H1 (cell line): ENCODE measurements around the gene CDKL1. TPM values are rescaled to one million over a fixed set of nuclear protein-coding genes. Genes with fewer than 3 reads are reported as not detected.

Source experiments
- CTCF ChIA-PET: fragments of 300-600 bp; sonication (Branson Sonifier 250); formaldehyde crosslinking; loops from one replicate; lab custom pipeline; 2021; ENCODE audit not compliant: partially characterized antibody; lab: Charles Lee
- POLR2A ChIA-PET: fragments of 300-600 bp; sonication (Branson Sonifier 250); formaldehyde crosslinking; loops from one replicate; lab custom pipeline; 2021; ENCODE audit warnings: inconsistent platforms; ENCODE audit not compliant: partially characterized antibody; lab: Charles Lee
- DNase-seq, 2 experiments: peaks; one replicate each; pipeline versions ENCODE4 v3.0.0 to v3.0.0-alpha.2; 2010 to 2022; ENCODE audit warnings: low spot score in 2 of 2, low read depth in 1 of 2, mixed read lengths in 1 of 2
- FAIRE-seq: peaks from 2 replicates; lab custom pipeline; 2011; peaks lifted over from hg19 to GRCh38; lab: Jason Lieb, UNC
- H2AFZ ChIP-seq: 2 replicates; pipeline ENCODE4 v1.8.1; 2012; ENCODE audit warnings: low read length, inconsistent platforms
- H2AK5ac ChIP-seq: 2 replicates; pipeline ENCODE4 v1.6.1; 2013; ENCODE audit warnings: low read depth, low read length
- H2BK120ac ChIP-seq: replicated peaks from 2 replicates; pipeline ENCODE3; 2013; ENCODE audit warnings: low read depth, low read length, inconsistent platforms
- H2BK12ac ChIP-seq: 2 replicates; pipeline ENCODE4 v1.6.1; 2013; ENCODE audit warnings: low read depth, low read length
- H2BK15ac ChIP-seq: 2 replicates; pipeline ENCODE4 v1.6.1; 2013; ENCODE audit warnings: low read length
- H2BK20ac ChIP-seq: 2 replicates; pipeline ENCODE4 v1.6.1; 2013; ENCODE audit warnings: low read length
- H2BK5ac ChIP-seq: 2 replicates; pipeline ENCODE4 v1.6.1; 2013; ENCODE audit warnings: low read depth, low read length
- H3K14ac ChIP-seq: 2 replicates; pipeline ENCODE4 v1.6.1; 2013; ENCODE audit warnings: inconsistent platforms; ENCODE audit not compliant: insufficient read length
- H3K18ac ChIP-seq: 2 replicates; pipeline ENCODE4 v1.6.1; 2013; ENCODE audit warnings: low read length; ENCODE audit errors: extremely low read depth
- H3K23ac ChIP-seq: 2 replicates; pipeline ENCODE4 v1.6.1; 2013; ENCODE audit warnings: inconsistent platforms; ENCODE audit not compliant: insufficient read length
- H3K23me2 ChIP-seq: 2 replicates; pipeline ENCODE4 v1.6.1; 2013; ENCODE audit warnings: low read depth, low read length
- H3K27ac ChIP-seq: 2 replicates; pipeline ENCODE4 v1.6.1; 2011; ENCODE audit warnings: low read depth, low read length, inconsistent platforms
- H3K27me3 ChIP-seq, 4 experiments: replicated peaks in 1 of 4; 1 replicate in 1 of 4; 2 replicates in 3 of 4; pipeline versions ENCODE4 v1.6.1 to v1.8.1; 2011 to 2013; ENCODE audit warnings: low read length in 3 of 4, mild to moderate bottlenecking in 3 of 4, inconsistent platforms in 2 of 4, mixed read lengths in 2 of 4, moderate library complexity in 1 of 4; ENCODE audit not compliant: control insufficient read depth in 3 of 4, insufficient read depth in 3 of 4; ENCODE audit errors: extremely low read depth in 1 of 4
- H3K36me3 ChIP-seq, 4 experiments: 2 replicates each; pipeline versions ENCODE4 v1.6.1 to v1.8.1; 2011 to 2013; ENCODE audit warnings: mild to moderate bottlenecking in 4 of 4, low read length in 3 of 4, moderate library complexity in 2 of 4, control low read depth in 1 of 4, inconsistent platforms in 1 of 4; ENCODE audit not compliant: insufficient read depth in 4 of 4, control insufficient read depth in 2 of 4
- H3K4ac ChIP-seq: replicated peaks from 2 replicates; pipeline ENCODE3; 2013; ENCODE audit warnings: low read length, low read depth, mixed read lengths, inconsistent platforms; ENCODE audit not compliant: insufficient read length
- H3K4me1 ChIP-seq, 4 experiments: replicated peaks in 1 of 4; 1 replicate in 1 of 4; 2 replicates in 3 of 4; pipeline versions ENCODE4 v1.6.1 to v1.8.1; 2011 to 2013; ENCODE audit warnings: low read length in 3 of 4, inconsistent platforms in 2 of 4, mixed read lengths in 1 of 4; ENCODE audit not compliant: insufficient read depth in 4 of 4, control insufficient read depth in 3 of 4
- H3K4me2 ChIP-seq, 2 experiments: 2 replicates each; pipeline versions ENCODE4 v1.6.1 to v1.8.1; 2011 to 2013; ENCODE audit warnings: low read depth in 2 of 2, low read length in 2 of 2, control low read depth in 1 of 2, inconsistent platforms in 1 of 2, mild to moderate bottlenecking in 1 of 2; ENCODE audit not compliant: insufficient read depth in 1 of 2
- H3K4me3 ChIP-seq, 4 experiments: fragments of 200-600, 300-600 bp in 1 of 4; sonication (generic), shearing (Covaris generic), sonication (Bioruptor Twin) in 1 of 4; 2 replicates each; pipeline versions ENCODE4 v1.5.1 to v1.8.1; 2011 to 2016; ENCODE audit warnings: low read length in 4 of 4, low read depth in 3 of 4, control low read depth in 2 of 4, inconsistent platforms in 2 of 4, mild to moderate bottlenecking in 2 of 4, mixed read lengths in 1 of 4, moderate library complexity in 1 of 4; ENCODE audit not compliant: insufficient read depth in 2 of 4; ENCODE audit errors: extremely low read depth in 1 of 4
- H3K56ac ChIP-seq: replicated peaks from 2 replicates; pipeline ENCODE3; 2013; ENCODE audit warnings: low read depth, mild to moderate bottlenecking, mixed read lengths, low read length, inconsistent platforms; ENCODE audit not compliant: insufficient read length
- H3K79me1 ChIP-seq: 2 replicates; pipeline ENCODE4 v1.6.1; 2013; ENCODE audit warnings: low read depth, low read length, control low read depth
- H3K79me2 ChIP-seq, 2 experiments: 2 replicates each; pipeline versions ENCODE4 v1.6.1 to v1.8.1; 2012 to 2013; ENCODE audit warnings: low read length in 2 of 2, mild to moderate bottlenecking in 2 of 2, inconsistent platforms in 1 of 2; ENCODE audit not compliant: insufficient read depth in 2 of 2, control insufficient read depth in 1 of 2
- H3K9ac ChIP-seq, 4 experiments: replicated peaks in 1 of 4; 1 replicate in 1 of 4; 2 replicates in 3 of 4; pipeline versions ENCODE4 v1.6.1 to v1.8.1; 2011 to 2013; ENCODE audit warnings: low read depth in 3 of 4, low read length in 3 of 4, control low read depth in 2 of 4, mild to moderate bottlenecking in 2 of 4, moderate library complexity in 2 of 4, inconsistent platforms in 1 of 4; ENCODE audit errors: extremely low read depth in 1 of 4
- H3K9me3 ChIP-seq, 2 experiments: 2 replicates each; pipeline versions ENCODE4 v1.6.1 to v1.8.1; 2012 to 2013; ENCODE audit warnings: mild to moderate bottlenecking in 2 of 2, moderate library complexity in 2 of 2, control low read depth in 1 of 2, inconsistent platforms in 1 of 2, low read depth in 1 of 2, low read length in 1 of 2, mixed read lengths in 1 of 2; ENCODE audit not compliant: insufficient read depth in 2 of 2
- H4K20me1 ChIP-seq, 2 experiments: replicated peaks in 1 of 2; 2 replicates each; pipeline versions ENCODE3 to v1.8.1; 2011 to 2013; ENCODE audit warnings: inconsistent platforms in 2 of 2, low read length in 2 of 2, mild to moderate bottlenecking in 1 of 2; ENCODE audit not compliant: insufficient read depth in 2 of 2, control insufficient read depth in 1 of 2
- H4K5ac ChIP-seq: 2 replicates; pipeline ENCODE4 v1.6.1; 2013; ENCODE audit warnings: low read length, low read depth, mixed read lengths, inconsistent platforms; ENCODE audit not compliant: insufficient read length
- H4K8ac ChIP-seq: 2 replicates; pipeline ENCODE4 v1.8.0; 2013; ENCODE audit warnings: mild to moderate bottlenecking, moderate library complexity, low read length, inconsistent platforms; ENCODE audit not compliant: insufficient read depth; ENCODE audit errors: extremely low read depth
- H4K91ac ChIP-seq: replicated peaks from 2 replicates; pipeline ENCODE3; 2013; ENCODE audit warnings: low read length, mixed read lengths, inconsistent platforms; ENCODE audit not compliant: insufficient read length
- EP300 ChIP-seq, 2 experiments: IDR thresholded peaks; 1 replicate in 1 of 2; 2 replicates in 1 of 2; pipeline ENCODE4 v1.6.1; 2011 to 2012; ENCODE audit warnings: low read depth in 2 of 2, low read length in 2 of 2, mild to moderate bottlenecking in 2 of 2, borderline replicate concordance in 1 of 2, inconsistent platforms in 1 of 2, moderate library complexity in 1 of 2
- SAP30 ChIP-seq: fragments of 300-600 bp; sonication (generic); IDR thresholded peaks from 2 replicates; pipeline ENCODE4 v1.7.1; 2012; ENCODE audit warnings: low read length, moderate library complexity, mild to moderate bottlenecking, inconsistent platforms; ENCODE audit not compliant: insufficient read depth, insufficient replicate concordance
- SIX5 ChIP-seq: IDR thresholded peaks from 2 replicates; pipeline ENCODE4 v1.6.1; 2011; ENCODE audit warnings: mild to moderate bottlenecking, low read depth, low read length
- SUZ12 ChIP-seq: fragments of 200-600 bp; sonication (generic); IDR thresholded peaks from 2 replicates; pipeline ENCODE4 v1.6.1; 2012; ENCODE audit warnings: mild to moderate bottlenecking, inconsistent platforms, low read length, moderate library complexity, mixed read lengths
- TEAD4 ChIP-seq: IDR thresholded peaks from 2 replicates; pipeline ENCODE4 v1.6.1; 2012; ENCODE audit warnings: low read depth, low read length, inconsistent platforms, mixed read lengths
- WGBS, 2 experiments: shearing (Covaris generic) in 1 of 2; methylation state at CpG; one replicate each; pipeline versions ENCODE4 v1.1.6 to v1.1.7; 2013 to 2015; ENCODE audit warnings: low lambda C conversion rate in 2 of 2, mixed read lengths in 2 of 2, inconsistent platforms in 1 of 2, low coverage in 1 of 2, missing lambda C conversion rate in 1 of 2; ENCODE audit not compliant: insufficient replicate concordance in 2 of 2, insufficient coverage in 1 of 2, insufficient read length in 1 of 2; ENCODE audit errors: extremely low coverage in 1 of 2, missing lambda C conversion rate in 1 of 2; 5-methylcytosine and 5-hydroxymethylcytosine counted together
- polyA plus RNA-seq, 7 experiments: library from polyadenylated mRNA; depleted of rRNA in 3 of 7; stranded (reverse) in 5 of 7; unstranded in 2 of 7; fragments of >200 nt in 5 of 7; fragments of 200-250 nt in 2 of 7; gene quantifications; 1 replicate in 5 of 7; 2 replicates in 1 of 7; 4 replicates in 1 of 7; pipeline versions ENCODE4 v1.2.1 to v1.2.3, GENCODE V29; 2011 to 2013; ENCODE audit warnings: missing spikeins in 2 of 7, mixed read lengths in 2 of 7
- total RNA-seq: library from RNA; stranded (reverse); fragmentation: NEBNext Ultra II Directional; extraction: Animal tissue kit (Norgen Biotek cat#: 25700); gene quantifications from 2 replicates; pipeline ENCODE4 v1.2.1, GENCODE V29; 2021
- TF ChIP-seq, protein P1 (sequence below): IDR thresholded peaks from 2 replicates; pipeline ENCODE4 v1.6.1; 2012; ENCODE audit warnings: inconsistent platforms
- TF ChIP-seq, protein P2 (sequence below): IDR thresholded peaks from 2 replicates; pipeline ENCODE4 v1.6.1; 2011; ENCODE audit warnings: low read length, improper control_type of control experiment
- TF ChIP-seq, protein P3 (sequence below): IDR thresholded peaks from 2 replicates; pipeline ENCODE4 v1.6.1; 2012; ENCODE audit warnings: low read length, inconsistent platforms

CDKL1 gene
- total and polyA plus RNA-seq, 2 of the 8 experiments (the other 6 are each of a cell fraction or from before 2014, with no cell fraction given) = 1.2 to 2.2 TPM

DNA sequence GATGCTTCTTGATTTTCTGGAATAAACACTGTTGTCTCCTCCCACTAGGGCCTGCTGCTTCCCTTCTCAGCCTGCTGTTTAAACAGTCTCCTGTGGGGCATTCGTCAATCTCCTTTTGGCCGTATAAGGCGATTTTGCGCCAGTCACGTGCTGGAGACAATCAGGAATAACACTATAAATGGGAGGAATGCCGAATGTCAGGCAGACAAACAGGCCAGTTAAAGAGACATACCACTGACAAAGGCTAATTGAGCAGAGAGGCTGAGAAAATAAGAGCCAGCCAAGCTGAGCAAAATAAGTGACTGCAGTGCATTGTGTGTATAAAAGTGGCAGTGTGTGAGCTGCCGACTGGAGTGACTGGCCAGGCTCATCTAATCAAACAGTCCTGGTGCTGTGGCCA is 61.3 kb downstream of the CDKL1 start:
- Histone ChIP-seq H3K27ac (peak overlapping the region; percentile 6; the same call in 1 of the 2 replicates), H4K8ac (no peak overlapping the region), H3K4me1 (peaks cover 8 to 13% (median 11%) of the 10 kb centered on the region in 4 experiments; a peak in 6 of 7 replicates), H2BK12ac (peak overlapping the region; percentile 3; the same call in 1 of the 2 replicates), H3K56ac (no peak overlapping the region), H3K36me3 (peaks cover 0 to 2% (median 0%) of the 10 kb centered on the region in 4 experiments; a peak in 1 of 8 replicates), H3K79me2 (no peaks in the 10 kb centered on the region), H2BK15ac (no peak overlapping the region), H4K5ac (no peak overlapping the region), H2AFZ (no peak overlapping the region), H3K27me3 (no peaks in the 10 kb centered on the region), H3K9me3 (no peaks in the 10 kb centered on the region), H3K79me1 (no peaks in the 10 kb centered on the region), H2BK5ac (no peak overlapping the region; the same call in 1 of the 2 replicates), H3K4me2 (peak overlapping the region in 1 of 2 experiments; percentile 7; a peak in 1 of 4 replicates), H3K9ac (no peak overlapping the region), H4K20me1 (no peaks in the 10 kb centered on the region), H3K4me3 (no peak overlapping the region), H3K18ac (no peak overlapping the region), H4K91ac (no peak overlapping the region), H3K23me2 (no peaks in the 10 kb centered on the region), H3K23ac (no peak overlapping the region), H2BK20ac (no peak overlapping the region), H3K4ac (no peak overlapping the region), H2AK5ac (no peak overlapping the region), H2BK120ac (no peak overlapping the region), H3K14ac (no peak overlapping the region)
- POLR2A ChIA-PET = interaction anchor here (0.7 to 1.3 kb wide), 7 partner anchors 13 to 301 kb away, joined by 3 to 5 read pairs (median 3); partner anchors contain the start of gene MAP4K5
- FAIRE-seq = peak; percentile 39
- 45% methylated on average over 7 of the region's 7 CpGs; no CpG with 5 or more reads in 1 of the 2 experiments for WGBS, 2 experiments
- DNase-seq = peak in 1 of 2 experiments; percentile 53
- CTCF ChIA-PET = interaction anchor here (0.6 to 1.4 kb wide), 6 partner anchors 13 to 747 kb away, joined by 3 to 4 read pairs (median 3); partner anchors contain the start of gene MAP4K5
- TF ChIP-seq, protein P1, sequence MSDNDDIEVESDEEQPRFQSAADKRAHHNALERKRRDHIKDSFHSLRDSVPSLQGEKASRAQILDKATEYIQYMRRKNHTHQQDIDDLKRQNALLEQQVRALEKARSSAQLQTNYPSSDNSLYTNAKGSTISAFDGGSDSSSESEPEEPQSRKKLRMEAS = peak; percentile 58; the same call in 1 of the 2 replicates
- TF ChIP-seq, protein P2, sequence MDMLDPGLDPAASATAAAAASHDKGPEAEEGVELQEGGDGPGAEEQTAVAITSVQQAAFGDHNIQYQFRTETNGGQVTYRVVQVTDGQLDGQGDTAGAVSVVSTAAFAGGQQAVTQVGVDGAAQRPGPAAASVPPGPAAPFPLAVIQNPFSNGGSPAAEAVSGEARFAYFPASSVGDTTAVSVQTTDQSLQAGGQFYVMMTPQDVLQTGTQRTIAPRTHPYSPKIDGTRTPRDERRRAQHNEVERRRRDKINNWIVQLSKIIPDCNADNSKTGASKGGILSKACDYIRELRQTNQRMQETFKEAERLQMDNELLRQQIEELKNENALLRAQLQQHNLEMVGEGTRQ = peak; percentile 84
- TF ChIP-seq SIX5 (no peak), EP300 (IDR thresholded peaks at IDR 0.05; ENCODE audit: borderline replicate concordance in 1 of 2, low read depth in 2 of 2, low read length in 2 of 2) (peak in 1 of 2 experiments; percentile 19; a peak in 1 of 3 replicates), SAP30 (no peak), SUZ12 (no peak), TEAD4 (peak; percentile 61; the same call in 1 of the 2 replicates)
- TF ChIP-seq, protein P3, sequence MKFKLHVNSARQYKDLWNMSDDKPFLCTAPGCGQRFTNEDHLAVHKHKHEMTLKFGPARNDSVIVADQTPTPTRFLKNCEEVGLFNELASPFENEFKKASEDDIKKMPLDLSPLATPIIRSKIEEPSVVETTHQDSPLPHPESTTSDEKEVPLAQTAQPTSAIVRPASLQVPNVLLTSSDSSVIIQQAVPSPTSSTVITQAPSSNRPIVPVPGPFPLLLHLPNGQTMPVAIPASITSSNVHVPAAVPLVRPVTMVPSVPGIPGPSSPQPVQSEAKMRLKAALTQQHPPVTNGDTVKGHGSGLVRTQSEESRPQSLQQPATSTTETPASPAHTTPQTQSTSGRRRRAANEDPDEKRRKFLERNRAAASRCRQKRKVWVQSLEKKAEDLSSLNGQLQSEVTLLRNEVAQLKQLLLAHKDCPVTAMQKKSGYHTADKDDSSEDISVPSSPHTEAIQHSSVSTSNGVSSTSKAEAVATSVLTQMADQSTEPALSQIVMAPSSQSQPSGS = no peak
